ENCODE data around the gene CNP.
"Not testable (repeated sequence)": the region's sequence is repeated elsewhere in the genome, so short reads cannot be mapped to it uniquely, and the experiment has no call there.

The CNP gene

GRCh38 chr17:42002792-42003301 is 36.3 kb downstream of the CNP start:
- DNase-seq (ENCODE audit: low read depth in 2 of 2), result no peak

GRCh38 chr17:42005166-42005565 is 38.6 kb downstream of the CNP start:
- DNase-seq (ENCODE audit: low read depth in 2 of 2), result no peak

GRCh38 chr17:42009170-42009569 is 42.6 kb downstream of the CNP start:
- DNase-seq (ENCODE audit: low read depth in 2 of 2), result no peak

GRCh38 chr17:42010266-42010680 is 43.7 kb downstream of the CNP start:
- not testable (repeated sequence) for DNase-seq (ENCODE audit: low read depth in 2 of 2)

GRCh38 chr17:42010898-42011516 is 44.4 kb downstream of the CNP start:
- DNase-seq (ENCODE audit: low read depth in 2 of 2), result no peak

- DNase-seq (ENCODE audit: low read depth in 2 of 2), result not testable (repeated sequence)
Observed at GRCh38 chr17:42012363-42012762, 45.8 kb downstream of the CNP start.

- not testable (repeated sequence) for DNase-seq (ENCODE audit: low read depth in 2 of 2)
Observed at GRCh38 chr17:42013740-42014139, 47.1 kb downstream of the CNP start.

GRCh38 chr17:42016411-42016831 is 49.8 kb downstream of the CNP start:
- no peak for DNase-seq (ENCODE audit: low read depth in 2 of 2)

- DNase-seq (ENCODE audit: low read depth in 2 of 2), result peak; percentile 86 to 87
Observed at GRCh38 chr17:42016941-42017865, 50.6 kb downstream of the CNP start, which contains the start of gene DNAJC7. Gene DNAJC7, minus strand, starts transcription at chr17:42017439. Its CDS starts 23 bp downstream, at chr17:42017416.

GRCh38 chr17:42017866-42018200 is 51.2 kb downstream of the CNP start:
- peak in 1 of 2 donors; percentile 21 for DNase-seq (ENCODE audit: low read depth in 2 of 2)

GRCh38 chr17:42018339-42018738 is 51.7 kb downstream of the CNP start:
- DNase-seq (ENCODE audit: low read depth in 2 of 2), result no peak

- DNase-seq (ENCODE audit: low read depth in 2 of 2), result no peak
Observed at GRCh38 chr17:42018988-42019387, 52.4 kb downstream of the CNP start.

- peak; percentile 90 to 92 for DNase-seq (ENCODE audit: low read depth in 2 of 2)
Observed at GRCh38 chr17:42019509-42020404, 53.2 kb downstream of the CNP start, which contains the start of gene NKIRAS2. Gene NKIRAS2, plus strand, starts transcription at chr17:42020090. Its CDS starts 1,488 bp downstream, at chr17:42021578.

GRCh38 chr17:42020845-42021244 is 54.2 kb downstream of the CNP start:
- DNase-seq (ENCODE audit: low read depth in 2 of 2), result not testable (repeated sequence)

GRCh38 chr17:42023524-42024349 is 57.1 kb downstream of the CNP start:
- no peak for DNase-seq (ENCODE audit: low read depth in 2 of 2)

- no peak for DNase-seq (ENCODE audit: low read depth in 2 of 2)
Observed at GRCh38 chr17:42025191-42025579, 58.6 kb downstream of the CNP start.

- no peak for DNase-seq (ENCODE audit: low read depth in 2 of 2)
Observed at GRCh38 chr17:42025936-42026335, 59.3 kb downstream of the CNP start.

GRCh38 chr17:42026857-42027589 is 60.4 kb downstream of the CNP start:
- DNase-seq (ENCODE audit: low read depth in 2 of 2), result no peak
